ENCODE results near the gene DAAM1.

DAAM1 gene

DNA sequence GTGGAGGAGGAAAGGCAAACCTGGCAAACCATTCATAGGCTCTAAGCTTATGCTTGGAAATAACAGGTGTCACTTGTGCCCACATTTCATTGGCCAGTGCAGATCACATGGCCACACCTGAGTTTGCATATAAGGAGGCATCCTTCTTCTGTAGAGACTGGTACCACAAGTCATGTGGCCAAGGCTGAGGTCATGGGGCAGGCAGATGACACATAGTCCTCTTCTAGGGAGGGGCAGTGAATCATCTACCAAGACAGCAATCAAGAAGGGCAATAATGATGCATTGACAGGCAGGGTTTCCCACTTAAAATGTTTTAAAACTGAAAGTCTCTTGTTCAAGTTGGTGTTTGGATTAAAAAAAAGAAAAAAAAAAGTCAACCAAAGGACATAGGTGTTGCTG is 77.3 kb downstream of the DAAM1 start:
- DNase-seq = no peak

DNA sequence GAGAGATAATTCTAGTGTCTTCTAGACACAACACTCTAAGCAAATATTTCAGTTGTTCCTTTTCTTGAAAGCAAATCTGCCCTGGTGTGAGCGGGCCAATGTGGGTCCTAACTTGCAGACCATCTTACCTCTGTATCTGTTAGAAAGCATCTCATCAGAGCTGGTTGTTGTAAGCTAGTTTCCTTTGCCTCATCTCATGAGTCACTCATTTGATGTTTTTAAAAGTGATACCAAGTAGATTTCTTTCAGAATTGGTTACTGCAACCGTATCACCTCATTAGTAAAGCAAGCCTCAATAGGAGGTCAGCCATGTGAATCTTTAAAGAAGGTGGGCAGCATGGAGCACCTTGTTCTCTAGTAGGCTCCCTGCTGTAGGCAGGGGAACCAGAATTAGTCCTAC is 78.6 kb downstream of the DAAM1 start:
- no peak for DNase-seq

DNA sequence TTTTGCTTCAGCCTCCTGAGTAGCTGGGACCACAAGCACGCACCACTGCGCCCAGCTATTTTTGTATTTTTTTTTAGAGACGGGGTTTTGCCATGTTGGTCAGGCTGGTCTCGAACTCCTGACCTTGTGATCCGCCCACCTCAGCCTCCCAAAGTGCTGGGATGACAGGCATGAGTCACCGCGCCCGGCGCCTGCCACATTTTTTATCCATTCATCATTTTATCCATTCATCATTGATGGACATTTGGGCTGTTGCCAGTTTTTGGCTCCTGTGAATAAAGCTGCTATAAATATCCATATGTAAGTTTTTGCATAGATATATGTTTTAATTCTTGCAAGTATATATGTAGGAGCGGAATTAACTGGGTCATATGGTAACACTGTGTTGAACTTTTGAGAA is 79.5 kb downstream of the DAAM1 start:
- no peak for DNase-seq

DNA sequence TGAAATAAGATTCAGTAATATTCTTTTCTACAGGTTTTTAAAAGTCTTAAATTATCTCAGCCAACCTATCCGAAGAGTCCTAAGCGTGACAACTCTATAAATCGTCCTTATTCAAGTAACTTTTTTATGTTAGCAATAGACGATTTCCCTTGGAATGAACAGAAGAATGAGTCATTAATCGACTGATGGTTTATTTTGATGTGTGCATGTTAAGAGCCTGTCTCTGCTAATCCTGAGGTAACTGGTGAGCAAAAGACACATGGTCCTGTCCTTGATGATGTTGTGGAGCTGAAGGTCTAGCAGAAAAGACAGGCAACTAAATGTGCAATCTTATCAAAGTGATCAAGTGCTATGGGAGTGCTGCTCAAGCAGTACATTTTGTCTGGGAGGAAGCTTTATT is 80.4 kb downstream of the DAAM1 start:
- DNase-seq = no peak

DNA sequence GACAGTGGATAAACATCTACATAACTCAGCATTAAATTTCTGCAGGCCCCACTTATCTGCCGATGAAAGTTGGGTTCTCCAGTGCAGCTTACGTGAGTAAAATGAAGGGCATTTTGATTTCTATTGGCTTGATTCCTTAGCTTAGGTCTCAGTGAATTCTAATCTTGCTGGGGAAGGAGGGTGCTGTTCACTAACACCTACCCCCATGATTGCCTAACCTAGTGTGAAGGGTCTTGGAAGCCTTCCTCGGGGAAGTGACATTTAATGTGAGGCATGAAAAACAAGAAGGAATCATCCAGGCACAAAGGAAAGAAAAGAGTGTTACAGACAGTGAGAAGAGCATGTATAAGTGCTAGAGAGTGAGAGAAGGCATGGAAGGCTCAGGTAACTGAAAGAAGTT is 81.0 kb downstream of the DAAM1 start:
- DNase-seq = no peak

DNA sequence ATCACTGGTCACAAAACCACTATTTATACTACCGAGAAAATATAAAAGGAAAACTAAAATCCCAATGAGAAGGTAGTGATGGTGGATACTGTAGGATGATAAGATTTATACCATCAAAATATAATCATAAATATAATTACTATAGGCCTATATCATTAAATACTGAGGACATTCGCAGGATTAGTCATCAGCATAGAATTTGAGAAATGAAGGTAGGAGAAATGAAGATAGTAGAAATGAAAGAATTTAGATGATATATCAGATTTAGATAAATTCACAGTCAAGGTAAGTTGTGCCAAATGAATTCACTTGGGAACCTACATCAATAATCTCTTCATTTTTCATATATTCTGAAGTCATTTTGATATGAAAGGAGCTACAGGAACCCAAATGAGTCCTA is 82.8 kb downstream of the DAAM1 start:
- DNase-seq = no peak

DNA sequence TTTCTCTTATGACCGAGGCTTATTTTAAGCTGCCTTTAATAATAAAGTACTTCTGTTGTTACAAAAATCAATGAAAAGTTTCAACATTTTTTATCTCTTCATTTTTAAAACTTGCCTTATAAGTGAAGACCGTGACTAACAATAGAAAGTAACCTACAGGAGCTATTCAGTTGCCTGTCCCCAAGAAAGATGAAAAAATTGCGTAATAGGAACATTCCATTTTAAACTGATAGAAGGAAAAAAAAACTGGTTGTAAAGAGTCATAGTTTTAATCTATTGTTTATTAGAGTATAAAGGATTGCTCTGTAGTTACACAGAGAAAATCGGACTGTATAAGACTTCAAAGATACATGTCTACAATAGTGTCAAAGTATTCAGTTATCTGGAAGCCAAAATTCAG is 83.3 kb downstream of the DAAM1 start:
- DNase-seq = no peak

DNA sequence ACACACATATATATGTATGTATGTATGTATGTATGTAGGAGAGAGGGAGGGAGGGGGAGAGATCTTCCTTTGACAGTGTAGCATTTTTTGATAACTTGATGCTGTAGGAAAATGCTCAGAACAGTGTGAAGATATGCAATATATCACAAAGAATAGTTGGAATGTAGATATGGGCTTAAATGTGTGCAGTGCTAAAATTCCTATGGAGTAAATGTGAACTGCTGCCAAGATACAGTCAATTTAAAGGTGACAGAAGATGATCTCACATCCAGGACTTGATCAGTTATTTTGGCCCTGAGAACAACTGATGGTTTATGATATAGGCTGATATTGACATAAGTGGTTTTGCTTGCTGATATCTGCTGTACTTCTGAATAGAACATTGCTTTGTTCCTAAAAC is 84.2 kb downstream of the DAAM1 start:
- no peak for DNase-seq

DNA sequence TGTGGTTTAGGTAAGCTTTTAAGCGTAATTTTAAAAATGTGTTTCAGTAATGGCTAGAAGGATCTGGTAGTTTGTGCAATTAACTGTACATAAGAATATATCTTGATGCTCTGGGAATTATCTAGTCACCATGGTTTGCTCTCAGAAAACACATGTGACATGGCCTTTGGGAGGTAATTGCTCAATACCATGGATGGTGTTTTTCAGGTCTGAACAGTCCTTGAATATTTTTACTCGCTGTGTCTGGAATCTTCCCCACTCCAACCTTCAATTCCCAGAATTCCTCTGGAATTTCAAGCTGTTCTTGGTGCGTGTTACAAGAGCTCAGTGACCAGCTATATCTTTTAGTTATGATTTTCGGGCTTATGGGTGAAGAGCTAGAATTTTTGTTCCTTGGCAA is 85.3 kb downstream of the DAAM1 start:
- no peak for DNase-seq

DNA sequence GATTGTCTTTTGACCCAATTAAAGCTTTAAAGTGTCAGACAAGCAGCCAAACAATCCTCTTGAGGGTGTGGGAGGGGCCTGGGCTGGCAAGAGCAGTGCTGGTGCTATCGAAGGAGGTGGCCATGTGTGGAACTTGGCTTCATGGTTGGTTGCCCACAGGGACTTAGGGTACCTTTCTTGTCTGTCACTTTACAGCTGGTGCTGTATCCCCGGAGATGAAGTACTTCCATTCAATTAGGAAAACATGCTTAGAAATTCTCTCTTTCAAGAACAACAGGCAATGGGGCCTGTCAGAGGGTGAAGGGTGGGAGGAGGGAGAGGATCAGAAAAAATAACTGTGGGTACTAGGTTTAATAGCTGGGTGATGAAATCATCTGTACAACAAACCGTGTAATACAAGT is 86.5 kb downstream of the DAAM1 start:
- DNase-seq = no peak

DNA sequence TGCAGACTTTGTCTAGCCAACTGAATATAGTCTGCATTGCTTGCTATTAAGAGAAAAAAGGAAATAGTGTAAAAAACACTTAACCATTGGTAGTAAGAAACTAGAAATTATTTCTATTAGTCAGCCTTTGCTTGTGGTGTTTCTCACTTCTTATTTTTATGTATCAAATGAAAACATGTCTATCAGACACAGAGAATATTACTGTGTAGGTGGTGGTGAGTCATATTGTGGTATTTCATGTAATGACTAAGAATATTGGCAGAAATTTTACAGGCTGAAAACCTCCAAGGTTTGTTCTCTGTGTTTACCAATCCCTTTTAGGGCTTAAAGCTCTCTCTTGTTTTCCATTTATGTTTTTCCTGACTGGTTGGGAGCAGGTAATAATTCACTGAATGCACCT is 87.2 kb downstream of the DAAM1 start:
- no peak for DNase-seq

DNA sequence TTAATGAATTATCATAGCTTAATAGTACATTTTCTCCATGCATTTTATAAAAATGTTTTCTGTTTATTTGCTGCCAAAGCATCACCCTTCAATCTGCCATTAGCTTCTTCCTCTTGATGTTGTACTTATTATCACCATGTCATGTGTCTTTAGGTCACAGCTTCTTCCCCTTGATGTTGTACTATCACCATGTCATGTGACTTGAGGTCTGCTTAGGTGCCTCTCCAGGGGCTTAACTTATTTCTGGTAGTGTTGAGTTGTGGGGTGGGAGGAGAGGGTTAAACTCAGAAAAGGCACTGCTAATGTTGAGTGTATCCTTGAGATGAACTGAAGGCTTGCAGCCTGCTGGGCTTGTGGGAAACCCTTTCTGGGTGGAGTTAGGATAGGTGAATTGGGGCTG is 87.8 kb downstream of the DAAM1 start:
- DNase-seq = no peak

DNA sequence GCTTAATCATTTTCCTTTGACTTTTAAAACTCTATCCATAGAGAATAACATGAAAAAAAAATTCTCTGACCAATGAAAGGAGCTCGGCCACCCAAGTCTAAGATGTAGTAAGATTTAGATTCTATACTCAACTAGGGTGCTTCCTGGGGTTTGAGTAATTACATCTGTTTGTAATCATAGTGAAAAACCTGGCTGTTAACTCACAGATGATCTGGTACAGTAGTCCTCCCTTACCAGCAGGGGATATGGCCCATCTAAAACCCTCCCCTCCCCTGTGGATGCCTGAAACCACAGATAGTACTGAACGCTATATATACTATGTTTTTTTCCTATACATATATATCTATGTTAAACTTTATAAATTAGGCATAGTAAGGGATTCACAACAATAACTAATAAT is 89.2 kb downstream of the DAAM1 start:
- no peak for DNase-seq

DNA sequence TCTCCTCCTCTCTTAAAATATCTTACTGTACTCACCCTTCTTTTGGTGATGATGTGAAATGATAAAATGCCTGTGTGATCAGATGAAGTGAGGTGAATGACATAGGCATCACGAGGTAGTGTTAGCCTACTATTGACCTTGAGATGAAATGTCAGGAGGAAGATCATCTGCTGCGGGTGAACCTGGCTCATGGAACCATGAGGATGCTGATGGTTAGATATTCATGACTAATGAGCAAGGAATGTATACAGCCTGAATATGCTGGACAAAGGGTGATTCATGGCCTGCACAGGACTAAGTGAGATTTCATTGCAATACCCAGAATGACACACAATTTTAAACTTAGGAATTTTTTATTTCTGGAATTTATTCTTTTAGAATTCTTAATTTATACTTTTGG is 89.6 kb downstream of the DAAM1 start:
- no peak for DNase-seq

DNA sequence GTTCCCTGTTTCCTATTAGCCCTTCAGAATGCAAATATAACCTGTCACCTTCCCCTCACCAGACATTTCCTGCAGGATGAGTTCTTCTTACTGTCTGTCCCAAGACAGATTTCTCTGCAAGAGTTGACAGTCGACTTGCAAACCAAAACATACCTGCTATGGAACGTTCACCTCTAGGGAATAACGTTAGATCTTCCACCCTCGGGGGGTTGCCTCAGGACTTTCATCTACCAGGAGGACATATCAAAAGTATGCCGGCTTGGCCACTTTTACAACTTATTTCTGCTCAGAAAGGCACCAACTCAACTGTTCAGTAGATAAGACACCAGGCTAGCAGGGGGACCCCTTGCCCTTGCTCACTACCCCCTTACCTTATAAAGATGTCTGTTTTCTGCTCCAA is 92.5 kb downstream of the DAAM1 start:
- DNase-seq = no peak

DNA sequence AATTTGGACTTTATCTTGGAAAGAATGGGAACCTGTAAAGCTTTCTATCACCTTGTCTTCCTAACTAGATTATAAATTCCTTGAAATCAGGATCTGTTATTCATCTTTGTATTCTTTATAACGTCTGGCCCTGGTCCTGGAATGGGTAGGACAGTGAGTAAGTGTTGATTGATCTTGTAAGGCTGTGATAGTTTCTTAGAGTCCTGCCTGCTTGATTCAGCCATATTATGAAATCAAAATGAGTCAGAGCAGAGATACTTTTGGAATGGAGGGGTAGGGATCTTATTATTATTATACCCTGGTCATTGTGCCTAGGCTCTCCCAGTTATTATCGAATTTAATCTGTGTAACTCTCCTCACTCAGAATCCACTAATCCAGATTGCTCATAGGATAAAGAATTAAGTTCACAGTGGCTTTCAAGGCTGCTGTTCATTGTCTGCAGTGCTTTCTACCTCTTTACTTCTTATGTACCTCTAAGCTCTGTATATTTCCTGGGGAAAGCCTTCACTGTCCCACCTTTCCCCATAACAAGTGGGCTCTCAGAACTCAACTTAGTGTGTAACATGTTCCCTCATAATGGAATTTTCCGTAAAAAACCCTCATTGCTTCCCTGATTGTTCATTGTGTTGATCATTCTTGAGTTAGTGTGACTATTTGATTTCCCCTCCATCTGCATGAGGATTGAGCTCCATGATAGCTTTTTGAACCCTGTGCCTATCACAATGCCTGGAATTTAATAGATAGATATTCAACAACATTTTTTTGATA is 93.3 kb downstream of the DAAM1 start:
- no peak for DNase-seq

DNA sequence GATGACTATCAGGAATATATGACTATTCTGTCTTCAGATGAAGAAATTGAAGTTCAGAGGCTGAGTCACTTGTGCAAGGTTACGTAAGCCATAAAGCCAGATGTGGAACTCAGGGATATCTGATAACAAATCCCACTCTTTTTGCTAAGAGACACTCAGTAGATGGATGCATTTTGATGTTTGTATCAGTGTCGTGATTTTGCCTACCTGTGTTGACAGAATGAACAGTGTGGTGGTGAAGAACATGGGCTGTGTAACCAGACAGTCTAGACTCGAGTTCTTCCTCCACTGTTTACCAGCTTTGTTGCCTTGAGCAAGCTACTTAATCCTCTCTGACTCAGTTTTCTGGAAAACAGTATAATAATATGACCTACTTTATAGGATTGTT is 93.9 kb downstream of the DAAM1 start:
- no peak for DNase-seq

DNA sequence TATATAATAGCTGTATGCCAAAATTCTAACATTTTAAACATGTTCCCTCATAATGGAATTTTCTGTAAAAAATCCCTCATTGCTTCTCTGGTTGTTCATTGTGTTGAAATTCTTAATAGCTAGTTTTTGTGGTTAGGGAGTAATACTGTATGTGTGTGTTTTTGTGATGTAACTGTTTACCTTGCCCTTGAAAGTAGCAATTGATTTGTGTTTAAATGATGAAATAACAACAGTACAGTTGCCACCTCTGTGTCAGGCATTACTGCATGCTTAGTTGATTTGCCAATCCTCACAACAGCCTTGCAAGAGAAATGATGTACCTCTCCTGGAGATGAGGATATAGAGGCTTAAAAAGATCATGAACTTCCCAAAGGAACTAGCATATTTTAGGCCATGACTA is 94.9 kb downstream of the DAAM1 start:
- no peak for DNase-seq

DNA sequence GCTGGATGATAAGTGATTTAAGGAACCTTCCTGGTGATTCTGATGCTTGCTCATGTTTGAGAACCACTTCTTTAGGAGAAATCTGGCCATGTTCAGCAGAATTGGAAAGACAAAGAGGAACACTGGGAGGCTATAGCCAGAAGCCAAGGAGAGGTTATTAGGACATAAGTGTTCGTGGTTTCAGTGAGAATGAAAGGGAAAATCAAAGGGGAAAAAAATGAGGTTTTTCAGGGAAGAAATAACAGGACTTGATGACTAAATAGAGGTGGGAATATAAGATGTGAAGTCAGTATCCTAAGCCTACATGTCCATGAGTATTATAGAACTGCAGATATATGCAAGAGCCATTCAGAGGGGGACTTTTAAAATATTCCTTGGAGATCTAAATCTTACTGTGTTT is 95.6 kb downstream of the DAAM1 start:
- no peak for DNase-seq

DNA sequence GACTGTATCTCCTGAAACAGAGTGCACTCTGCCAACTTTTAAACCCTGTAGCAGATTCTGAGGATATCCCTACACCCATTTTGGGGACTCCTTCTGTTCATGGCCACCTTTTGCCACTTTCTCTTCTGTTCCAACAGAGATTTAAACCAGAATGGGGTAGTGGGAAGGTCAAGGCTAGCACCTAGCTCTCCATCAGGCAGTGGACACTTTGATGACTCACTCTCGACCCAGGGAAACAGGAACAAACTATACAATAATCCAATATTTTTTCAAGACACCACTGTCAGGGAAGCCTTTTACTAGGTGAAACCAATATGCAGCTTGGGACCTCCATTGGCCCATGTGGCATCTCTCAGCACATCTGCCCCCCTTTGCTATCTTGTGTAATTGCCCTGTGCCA is 103.6 kb downstream of the DAAM1 start:
- DNase-seq = no peak

DNA sequence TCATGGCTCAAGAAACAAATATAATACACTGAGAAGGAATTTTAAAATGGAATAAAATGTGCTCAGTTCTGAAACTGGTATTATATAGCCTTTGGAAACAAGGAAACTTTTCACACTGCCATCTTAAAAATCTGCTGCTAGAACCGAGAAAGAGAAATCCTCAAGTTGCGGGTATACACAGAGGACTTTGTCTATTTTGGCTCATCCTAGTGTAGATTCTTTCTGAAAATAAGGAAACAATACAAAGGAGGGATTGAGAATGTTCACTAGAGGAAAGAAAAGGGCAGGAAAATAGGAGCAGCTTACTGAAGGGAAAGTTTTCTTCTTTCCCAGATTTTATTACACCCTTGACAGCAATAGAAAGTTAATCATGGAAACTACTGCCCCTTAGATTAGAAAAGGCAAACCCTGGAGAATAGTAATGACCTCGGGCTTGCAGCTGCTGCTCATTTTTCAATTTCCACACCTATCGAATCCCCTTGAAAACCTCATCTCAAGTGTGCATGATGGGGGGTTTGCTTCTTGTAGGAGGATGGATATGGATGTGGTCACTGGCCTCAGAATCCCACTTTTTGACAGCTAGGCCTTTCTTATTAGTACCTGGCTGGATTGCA is 104.6 kb downstream of the DAAM1 start:
- DNase-seq = no peak

DNA sequence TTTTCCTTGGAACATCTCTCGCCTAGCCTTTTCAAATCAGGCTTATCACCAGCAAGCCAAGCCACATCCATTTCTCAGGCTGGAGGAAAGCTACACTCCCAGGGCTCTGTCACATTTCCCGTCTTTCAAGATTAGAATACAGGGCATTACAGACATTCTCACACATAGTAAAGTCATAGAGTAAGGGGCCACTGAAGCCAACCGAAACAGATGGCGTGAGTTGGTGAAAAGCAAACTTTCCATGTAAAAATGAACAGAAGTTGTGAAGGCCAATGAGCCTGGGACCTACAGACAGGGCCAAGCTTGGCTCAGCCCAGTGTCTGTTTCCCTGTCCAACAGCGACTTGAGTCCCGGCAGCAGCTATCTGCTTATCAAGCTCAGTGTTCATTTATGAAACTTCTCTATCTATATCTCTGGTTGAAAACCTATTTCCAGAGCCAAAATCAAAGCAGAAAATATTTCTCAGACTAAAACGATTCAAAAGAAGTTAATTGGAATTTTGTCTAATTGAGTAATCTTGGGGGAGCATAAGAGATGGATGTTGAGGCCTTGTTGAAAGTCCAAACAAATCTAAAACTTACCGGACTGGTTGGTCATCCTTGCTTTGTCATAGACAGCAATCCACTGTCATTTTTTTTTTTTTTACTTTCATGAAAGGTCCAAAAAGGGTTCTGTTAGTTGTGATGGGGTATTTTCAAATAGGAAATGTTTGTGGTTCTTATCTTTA is 105.6 kb downstream of the DAAM1 start:
- no peak for DNase-seq

DNA sequence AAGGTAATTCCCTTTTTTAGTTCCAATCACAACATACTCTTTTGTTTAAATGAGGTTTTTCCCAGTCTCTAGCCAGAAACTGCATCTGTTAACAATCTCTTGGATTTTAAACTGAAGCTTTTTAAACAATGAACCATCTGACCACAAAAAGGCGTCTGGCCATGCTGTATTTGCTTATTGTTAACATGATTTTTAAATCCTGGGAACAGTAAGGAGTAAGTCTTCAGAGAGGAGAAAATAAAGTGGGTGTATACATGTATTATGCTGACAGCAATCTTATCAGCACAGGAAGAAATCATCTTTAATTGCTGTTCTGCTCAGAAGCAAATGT is 106.2 kb downstream of the DAAM1 start:
- no peak for DNase-seq

DNA sequence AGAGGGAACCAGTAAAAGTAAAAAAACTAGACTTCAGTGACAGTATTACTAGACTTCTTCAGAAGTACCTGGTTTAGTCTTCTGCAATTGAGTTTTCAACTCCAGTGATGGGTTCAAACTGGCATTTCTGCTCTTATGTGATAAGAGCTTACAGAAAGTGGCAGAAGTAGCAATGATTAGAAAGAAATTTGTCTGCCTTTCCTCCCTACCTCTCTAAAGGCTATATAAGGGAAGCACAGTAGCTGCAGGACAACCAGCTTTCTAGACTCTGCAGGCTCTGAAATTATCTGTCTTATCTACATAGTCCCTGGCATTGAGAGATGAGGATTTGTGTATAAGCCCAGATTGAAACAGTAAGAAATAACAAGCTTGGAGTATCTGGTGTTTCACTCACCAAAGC is 107.5 kb downstream of the DAAM1 start:
- no peak for DNase-seq

DNA sequence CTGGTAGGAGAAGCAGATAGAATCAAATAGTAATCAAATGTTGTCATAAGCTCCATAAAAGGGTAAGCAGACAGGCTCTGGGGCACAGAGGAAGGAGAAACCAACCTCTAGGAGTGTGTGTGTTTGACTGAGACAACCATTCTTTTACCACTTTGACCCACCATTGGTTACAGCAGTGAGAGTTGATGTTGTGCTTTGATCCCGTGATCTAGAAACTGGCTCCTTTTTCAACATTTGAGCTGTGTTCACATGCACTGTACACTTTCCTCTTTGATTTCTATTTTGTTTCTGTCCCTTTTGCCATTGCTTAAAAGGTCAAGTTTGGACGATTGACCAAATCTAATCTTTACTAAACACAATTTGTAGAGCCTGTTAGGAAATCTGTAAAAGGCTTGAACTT is 108.0 kb downstream of the DAAM1 start:
- no peak for DNase-seq
